Activated CD4-positive, CD25-positive, alpha-beta regulatory T cell (primary cell): Measurements from ENCODE around the gene DNAAF2.
"Not testable (repeated sequence)": the region's sequence is repeated elsewhere in the genome, so short reads cannot be mapped to it uniquely, and the experiment has no call there.

Experiments
- DNase-seq, 4 experiments: peaks; one replicate each; lab custom pipeline; 2025; lab: John Stamatoyannopoulos, UW

The DNAAF2 gene

DNA sequence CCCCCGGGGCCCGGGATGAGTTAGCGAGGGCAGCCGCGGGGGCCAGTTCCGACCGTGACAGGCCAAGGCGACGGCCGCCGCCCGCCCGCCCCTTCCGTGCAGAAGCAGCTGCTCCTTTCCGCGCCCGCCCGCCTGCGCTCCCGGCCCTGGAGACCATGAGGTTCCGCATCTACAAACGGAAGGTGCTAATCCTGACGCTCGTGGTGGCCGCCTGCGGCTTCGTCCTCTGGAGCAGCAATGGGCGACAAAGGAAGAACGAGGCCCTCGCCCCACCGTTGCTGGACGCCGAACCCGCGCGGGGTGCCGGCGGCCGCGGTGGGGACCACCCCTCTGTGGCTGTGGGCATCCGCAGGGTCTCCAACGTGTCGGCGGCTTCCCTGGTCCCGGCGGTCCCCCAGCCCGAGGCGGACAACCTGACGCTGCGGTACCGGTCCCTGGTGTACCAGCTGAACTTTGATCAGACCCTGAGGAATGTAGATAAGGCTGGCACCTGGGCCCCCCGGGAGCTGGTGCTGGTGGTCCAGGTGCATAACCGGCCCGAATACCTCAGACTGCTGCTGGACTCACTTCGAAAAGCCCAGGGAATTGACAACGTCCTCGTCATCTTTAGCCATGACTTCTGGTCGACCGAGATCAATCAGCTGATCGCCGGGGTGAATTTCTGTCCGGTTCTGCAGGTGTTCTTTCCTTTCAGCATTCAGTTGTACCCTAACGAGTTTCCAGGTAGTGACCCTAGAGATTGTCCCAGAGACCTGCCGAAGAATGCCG is 13.7 kb downstream of the DNAAF2 start:
- peak; percentile 38 to 65 (median 53) for DNase-seq

DNA sequence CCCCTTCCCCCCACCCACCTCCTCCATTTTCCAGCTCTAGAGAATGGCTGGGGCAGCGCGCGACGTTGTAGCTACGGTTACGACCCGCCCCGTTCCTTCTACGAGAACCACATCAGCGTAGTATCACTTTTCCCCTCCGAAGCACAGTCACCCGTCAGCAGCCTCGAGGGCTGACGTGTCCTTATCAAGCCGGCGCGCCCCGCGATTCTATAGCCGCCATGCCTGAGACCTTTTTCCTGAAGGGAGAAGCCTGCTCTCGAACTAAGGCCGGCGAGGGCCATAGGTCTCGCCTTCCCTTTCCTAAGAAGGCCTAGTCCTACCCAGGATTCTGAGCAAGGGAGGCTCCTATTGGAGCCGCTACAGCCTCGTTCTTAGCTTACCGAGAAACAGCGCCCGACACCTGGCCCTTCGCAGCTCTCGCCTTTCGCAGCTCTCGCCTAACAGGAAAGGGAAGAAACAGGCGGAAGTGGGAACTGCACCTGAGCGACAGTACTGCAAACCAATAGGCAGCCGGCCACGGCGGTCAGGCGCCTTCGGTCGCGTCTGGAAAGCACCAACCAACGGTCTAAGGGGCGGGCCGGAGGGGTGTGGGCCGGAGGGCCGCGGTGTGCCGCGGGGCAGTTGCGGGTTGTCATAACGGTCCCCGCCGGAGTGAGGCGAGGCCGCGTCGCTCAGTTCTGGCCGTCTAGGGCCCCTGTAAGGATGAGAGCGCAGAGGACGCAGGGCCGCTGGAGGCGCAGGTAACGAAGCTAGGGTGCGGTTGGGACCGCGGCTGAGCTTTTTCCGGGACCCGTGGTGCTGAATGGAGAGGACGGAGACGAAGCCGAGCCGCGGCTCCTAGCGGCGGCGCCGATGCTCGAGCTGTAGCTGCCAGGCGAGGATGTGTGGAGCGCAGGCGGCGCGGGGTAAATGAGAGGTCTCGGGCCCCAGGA is 14.6 kb downstream of the DNAAF2 start, which contains the start of the genes MGAT2 and RPL36AL:
MGAT2 (plus strand) TSS at position 618 of the 932 bp plus-strand sequence. CDS start 470 bp downstream, outside the sequence.
RPL36AL (minus strand) TSS at position 445 of the 932 bp plus-strand sequence. CDS start 1,522 bp downstream, outside the sequence.
- peak; percentile 82 to 86 (median 85) for DNase-seq

DNA sequence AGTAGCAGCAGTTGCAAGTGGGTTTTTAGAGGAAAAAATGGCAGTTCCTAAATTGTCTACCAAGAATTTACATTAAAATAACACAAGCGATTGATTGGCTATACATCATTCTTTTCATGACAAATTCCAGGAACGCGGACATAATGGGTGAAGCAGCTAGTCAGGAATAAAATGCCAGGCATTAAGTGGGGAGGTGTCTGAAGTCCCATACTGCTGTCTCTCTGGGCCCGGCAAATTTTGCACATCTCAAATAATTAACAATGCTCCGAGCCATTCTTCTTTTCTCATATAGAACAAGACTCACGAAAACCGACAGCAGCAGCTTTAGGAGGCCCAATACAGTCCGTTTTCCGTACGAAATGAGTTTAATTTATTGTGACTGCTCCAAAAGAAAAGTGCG is 15.3 kb downstream of the DNAAF2 start:
- DNase-seq: no peak

DNA sequence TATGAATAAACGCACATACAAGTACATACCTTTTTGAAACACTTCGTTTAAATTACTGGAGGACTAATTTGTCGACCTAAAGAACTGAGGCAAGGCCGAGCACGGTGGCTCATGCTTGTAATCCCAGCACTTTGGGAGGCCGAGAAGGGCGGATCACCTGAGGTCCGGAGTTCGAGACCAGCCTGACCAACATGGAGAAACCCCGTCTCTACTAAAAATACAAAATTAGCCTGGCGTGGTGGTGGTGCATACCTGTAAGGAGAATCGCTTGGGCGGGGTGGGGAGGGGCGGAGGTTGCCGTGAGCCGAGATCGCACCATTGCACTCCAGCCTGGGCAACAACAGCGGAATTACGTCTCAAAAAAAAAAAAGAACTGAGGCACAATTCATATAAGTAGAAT is 15.8 kb downstream of the DNAAF2 start:
- not testable (repeated sequence) for DNase-seq

DNA sequence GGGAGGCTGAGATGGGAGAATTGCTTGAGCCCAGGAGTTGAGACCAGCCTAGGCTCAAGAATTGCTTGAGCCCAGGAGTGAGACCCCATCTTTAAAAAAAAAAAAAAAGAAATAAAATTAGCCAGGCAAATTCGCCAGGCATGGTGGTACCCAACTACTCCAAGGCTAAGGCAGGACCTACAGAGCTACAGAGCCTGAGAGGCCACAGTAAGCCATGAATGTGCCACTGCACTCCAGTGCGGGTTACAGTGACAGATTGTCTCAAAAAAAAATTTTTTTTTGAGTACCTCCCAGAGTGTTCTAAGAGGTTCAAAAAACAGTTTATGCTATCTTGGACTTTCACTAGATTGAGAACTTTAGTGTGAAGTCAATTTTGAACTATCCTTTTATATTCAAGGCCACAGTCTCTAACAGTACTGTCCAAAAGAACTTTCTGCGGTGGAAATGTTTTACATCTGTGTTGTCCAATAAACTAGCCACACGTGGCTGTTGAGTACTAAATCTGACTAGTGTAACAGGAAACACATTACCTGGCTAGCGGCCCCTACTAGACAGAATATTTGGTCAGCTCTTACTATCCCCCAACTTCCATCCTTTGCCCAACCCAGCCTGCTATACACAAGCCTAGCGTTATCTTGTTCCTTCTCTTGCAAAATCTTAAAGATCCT is 17.1 kb downstream of the DNAAF2 start:
- DNase-seq: no peak

DNA sequence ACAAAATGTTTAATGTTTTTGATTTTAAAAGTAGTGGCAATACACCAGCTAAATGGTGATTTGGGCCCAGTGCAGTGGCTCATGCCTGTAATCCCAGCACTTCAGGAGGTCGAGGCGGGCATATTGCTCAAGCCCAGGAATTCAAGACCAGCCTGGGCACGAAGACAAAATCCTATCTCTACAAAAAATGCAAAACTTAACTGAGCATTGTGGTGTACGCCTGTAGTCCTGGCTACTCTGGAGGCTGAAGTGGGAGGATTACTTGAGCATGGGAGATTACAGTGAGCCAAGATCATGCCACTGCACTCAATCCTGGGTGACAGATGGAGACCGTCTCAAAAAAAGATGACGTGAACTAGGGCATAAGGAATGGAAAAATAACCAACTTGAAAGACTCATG is 19.3 kb downstream of the DNAAF2 start:
- DNase-seq: no peak

DNA sequence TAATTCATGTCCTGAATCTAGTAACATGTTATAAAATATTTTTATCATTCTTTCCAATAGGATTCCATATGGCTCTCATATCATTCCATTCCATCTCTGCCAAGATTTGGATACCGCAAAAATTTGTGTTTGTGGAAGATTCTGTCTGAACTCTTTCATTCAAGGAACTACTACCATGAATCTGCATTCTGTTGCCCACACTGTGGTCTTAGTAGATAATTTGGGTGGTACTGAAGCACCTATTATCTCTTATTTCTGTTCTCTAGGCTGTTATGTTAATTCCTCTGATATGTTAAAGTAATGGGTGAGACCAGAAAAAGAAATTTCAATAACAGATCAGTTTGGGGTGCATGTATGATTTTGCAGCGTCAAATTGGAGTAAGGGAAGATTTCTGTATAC is 20.8 kb downstream of the DNAAF2 start:
- DNase-seq: no peak

DNA sequence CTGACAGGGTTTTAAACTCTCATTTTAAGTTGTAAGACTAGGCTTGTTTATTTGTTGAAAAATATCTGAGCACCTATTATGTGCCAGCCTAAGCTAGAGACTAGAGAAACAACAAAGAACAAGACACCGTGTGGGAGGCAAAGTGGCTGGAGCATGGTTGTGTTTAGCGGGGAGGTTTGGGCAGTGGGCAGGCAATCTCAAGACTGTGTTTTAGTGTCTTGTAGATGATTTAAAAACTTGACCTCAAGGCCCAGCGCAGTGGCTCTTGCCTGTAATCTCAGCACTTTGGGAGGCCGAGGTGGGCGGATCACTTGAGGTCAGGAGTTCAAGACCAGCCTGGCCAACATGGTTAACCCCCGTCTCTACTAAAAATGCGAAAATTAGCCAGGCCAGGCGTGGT is 22.4 kb downstream of the DNAAF2 start:
- DNase-seq: no peak

DNA sequence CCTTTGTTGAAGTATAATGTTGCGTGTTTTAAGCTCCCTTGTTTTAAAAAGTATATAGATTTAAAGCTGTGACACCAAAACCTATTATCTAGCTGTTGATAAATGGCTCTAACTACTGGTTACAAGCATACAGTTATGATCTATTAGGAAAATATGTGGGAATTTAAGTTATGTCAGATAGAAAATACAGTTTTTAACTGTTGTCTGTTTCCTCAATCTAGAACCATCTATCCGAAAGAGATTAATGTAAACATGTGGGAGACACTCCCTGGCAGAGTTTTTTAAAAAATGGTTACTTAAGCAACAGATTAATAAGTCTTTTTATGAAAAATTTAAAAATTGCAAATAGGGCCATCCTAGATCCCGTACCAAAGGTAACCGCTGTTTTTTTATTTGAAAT is 22.8 kb downstream of the DNAAF2 start:
- no peak for DNase-seq

DNA sequence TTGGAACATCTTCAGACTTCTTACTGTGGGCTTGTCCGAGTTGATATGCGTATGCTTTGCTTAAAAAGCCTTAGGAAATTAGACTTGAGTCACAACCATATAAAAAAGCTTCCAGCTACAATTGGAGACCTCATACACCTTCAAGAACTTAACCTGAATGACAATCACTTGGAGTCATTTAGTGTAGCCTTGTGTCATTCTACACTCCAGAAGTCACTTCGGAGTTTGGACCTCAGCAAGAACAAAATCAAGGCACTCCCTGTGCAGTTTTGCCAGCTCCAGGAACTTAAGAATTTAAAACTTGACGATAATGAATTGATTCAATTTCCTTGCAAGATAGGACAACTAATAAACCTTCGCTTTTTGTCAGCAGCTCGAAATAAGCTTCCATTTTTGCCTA is 27.5 kb downstream of the DNAAF2 start:
- no peak for DNase-seq

DNA sequence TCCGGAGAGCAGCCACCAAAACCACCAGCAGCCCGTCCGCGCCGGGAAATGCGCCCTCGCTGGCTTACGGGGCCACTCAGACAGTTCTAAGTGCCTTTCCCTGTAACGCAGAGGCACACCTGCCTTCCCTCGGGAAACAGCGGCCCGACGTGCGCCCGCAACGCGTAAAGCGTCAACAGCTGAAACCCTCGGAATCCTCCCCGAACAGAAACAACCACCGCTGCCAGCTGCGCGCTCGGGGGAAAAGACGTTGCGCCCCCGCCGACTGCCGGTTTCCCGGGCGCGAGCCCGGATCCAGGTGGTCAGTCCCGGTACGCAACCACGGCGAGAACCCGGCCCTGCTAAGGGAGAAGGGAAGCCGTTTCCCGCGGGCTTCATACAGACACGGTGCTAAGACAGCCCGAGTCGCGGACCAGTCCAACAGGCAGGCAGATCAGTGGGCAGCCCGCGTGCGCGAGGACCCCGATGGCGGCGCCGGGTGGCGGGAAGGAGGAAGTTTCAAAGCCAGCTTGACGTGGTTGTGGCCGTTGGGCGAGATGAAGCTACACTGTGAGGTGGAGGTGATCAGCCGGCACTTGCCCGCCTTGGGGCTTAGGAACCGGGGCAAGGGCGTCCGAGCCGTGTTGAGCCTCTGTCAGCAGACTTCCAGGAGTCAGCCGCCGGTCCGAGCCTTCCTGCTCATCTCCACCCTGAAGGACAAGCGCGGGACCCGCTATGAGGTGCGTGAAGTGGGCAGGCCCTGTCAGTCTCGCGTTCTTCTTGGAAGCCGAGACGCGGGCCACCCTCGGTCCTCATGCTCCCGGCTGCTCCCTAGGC is 36.4 kb downstream of the DNAAF2 start, which contains the start of gene LRR1:
LRR1 (plus strand) TSS at position 456 of the 816 bp plus-strand sequence; CDS start at position 537, 81 bp downstream.
- peak; percentile 71 to 81 (median 76) for DNase-seq

DNA sequence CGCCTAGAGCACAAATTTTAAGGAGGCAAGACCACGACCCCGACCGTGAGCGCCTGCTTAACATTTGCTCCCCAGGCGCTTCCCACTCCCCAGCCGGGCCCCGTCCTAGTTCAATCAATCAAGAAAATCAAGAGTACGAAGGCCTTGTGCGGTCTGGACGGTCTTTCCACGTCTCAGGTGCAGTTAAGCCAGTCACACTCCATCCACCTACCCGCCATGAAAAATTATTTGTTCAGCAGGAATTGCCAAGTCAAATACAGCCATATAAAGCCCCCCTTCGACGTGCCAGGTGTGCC is 36.9 kb downstream of the DNAAF2 start:
- no peak for DNase-seq

DNA sequence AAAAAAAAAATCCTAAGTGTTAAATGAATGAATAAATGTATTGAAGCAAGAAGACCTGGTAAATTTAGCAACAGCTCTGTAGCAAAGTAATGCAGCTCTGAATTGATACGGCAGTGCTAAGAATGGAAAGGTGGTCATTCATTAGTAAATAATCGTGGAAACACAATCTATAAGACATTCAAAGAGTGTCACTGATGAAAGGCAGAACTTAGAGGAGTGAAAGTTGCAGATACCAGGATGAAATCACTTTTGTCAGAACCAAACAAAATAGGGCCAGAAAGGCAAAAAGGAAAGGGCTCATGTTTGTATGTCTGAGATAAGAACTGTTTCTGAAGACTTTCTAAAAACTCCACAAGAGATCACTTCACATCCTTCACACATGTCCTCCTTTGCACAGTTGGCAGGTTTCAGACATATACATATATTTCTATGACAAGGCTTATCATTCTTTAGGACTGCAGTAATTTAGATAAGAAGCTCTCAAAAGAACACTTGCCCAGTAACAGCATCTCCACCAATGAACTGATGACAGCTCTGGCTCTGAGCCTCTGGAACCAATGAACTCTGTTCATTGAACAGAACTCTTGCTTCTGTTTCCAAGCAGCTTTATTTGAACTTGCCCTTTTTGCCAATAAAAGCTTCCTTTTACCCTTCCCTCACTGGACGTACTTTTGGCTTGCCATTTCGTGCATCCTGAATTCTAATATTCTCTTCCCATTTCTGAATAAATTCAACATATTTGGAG is 40.5 kb downstream of the DNAAF2 start:
- DNase-seq: no peak

DNA sequence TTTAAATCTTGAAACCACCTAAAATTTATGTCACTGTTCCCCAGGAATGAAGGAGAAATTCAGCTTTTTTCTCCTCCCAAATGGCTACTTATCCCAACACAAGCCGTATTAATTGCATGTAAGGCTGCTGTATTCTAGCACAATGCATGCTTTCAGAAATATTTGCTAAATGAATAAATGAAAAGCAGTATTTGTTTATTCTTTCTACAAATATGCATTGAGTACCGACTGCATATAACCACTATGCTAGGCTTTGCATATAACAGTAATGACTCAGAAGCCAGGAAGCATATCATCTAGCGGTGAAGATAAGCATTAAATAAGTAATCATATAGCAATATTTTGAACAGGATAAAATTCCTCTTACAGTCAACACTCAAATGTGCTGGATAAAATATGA is 42.0 kb downstream of the DNAAF2 start:
- DNase-seq: no peak

DNA sequence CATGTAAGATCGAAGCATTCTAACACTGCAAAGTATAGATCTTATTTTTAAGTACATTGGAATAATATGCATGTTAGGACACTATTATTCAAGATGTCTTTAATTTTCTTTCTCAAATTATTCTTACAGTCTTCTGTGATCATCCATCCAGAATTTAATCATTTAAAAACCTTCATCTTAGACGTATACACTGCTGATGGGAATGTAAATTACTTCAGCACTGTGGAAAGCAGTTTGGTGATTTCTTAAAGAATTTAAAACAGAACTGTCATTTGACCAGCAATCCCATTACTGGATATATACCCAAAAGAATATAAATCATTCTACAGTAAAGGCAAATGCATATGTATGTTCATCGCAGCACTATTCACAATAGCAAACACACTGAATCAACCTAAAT is 45.7 kb downstream of the DNAAF2 start:
- DNase-seq: no peak

DNA sequence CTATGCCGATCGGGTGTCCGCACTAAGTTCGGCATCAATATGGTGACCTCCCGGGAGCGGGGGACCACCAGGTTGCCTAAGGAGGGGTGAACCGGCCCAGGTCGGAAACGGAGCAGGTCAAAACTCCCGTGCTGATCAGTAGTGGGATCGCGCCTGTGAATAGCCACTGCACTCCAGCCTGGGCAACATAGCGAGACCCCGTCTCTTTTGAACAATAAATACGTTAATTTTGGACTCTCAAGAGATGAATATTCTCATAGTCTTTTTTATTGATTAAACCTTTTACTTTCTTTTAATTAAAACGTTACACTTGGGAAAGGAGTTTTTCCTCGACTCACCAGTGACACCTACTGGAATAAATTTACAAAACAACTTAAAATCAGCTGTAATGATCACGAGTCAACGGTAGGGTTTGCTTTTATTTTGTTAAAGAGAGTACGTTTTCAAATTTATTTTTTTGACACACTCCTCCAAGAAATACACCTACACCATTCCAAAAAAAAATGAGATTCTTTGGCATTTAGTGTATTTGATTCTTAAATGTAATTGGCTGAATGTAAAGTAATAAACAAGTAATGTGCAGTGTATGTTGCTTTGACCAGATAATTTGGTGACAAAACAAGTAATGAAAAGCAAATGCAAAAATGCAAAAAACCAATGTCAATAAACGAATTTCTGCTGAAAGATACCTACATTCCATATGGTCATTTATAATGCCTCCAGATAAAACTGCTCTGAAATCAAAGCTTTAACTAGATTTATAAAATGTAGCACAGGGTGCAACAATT is 48.2 kb downstream of the DNAAF2 start:
- peak in 2 of 4 experiments; percentile 36 to 41 for DNase-seq

DNA sequence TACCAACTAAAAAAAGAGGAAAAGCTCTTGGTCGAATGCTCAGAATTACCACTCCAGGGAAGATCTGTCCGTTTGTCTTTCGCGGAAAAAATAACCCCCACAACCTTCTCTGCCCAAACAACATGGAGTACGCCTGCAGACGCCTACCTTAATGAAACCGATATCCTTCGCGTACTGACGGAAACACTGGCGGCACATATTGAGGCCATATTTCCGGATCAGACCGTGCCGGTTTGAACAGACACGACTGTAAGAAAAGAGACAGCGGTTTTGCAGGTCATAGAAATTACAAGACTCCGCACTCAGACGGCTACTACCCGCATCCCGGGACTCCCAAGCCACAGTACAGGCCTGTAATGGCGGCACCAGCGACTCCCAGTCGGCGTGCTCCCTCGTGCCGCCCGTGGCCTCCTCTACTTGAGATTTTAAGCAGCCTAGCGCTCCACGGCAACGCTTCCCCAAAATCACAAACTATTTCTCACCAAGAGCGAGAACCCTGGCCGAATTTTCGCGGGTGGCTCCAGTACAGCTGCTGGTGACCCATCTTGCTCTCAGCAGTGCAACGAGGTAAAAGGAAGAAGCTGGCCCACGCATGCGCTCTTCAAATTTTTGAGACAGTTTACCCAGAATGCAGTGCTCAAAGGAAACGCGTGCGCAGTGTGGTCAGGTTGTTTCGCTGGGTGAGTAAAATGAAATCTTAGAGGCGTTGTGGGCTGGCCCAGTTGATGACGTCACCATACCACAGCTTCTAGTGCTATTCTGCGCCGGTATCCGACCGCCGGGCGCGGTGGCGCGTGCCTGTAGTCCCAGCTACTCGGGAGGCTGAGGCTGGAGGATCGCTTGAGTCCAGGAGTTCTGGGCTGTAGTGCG is 49.0 kb downstream of the DNAAF2 start, which contains the start of gene RPS29:
RPS29 (minus strand) TSS at position 578 of the 870 bp plus-strand sequence; CDS start at position 544, 34 bp downstream.
- peak; percentile 93 to 98 (median 94) for DNase-seq

DNA sequence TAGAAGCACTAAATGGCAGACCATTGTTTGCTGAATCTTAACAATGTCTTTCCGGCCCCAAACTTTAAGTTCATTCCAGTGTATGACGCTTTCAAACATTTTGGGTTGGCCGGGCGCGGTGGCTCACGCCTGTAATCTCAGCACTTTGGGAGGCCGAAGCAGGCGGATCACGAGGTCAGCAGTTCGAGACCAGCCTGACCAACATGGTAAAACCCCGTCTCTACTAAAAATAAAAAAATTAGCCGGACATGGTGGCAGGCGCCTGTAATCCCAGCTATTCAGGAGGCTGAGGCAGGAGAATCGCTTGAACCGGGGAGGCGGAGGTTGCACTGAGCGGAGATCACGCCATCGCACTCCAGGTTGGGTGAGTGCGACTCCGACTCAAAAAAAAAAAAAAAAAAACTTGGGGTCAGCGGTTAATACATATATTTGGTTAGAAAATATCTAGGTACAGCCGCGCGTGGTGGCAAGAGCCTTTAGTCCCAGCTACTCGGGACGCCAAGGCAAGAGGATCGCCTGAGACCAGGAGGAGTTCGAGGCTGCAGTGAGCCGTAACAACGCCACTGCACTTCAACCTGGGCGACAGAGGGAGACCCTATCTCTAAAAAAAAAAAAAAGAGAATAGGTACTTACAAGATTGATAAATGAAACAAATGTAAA is 49.9 kb downstream of the DNAAF2 start:
- DNase-seq: peak in 1 of 4 experiments; percentile 10
